HG02884 (cell line): ENCODE data around the gene SRRM5.
"Not testable (repeated sequence)": the region's sequence is repeated elsewhere in the genome, so short reads cannot be mapped to it uniquely, and the experiment has no call there.

ENCODE experiments used
- ATAC-seq: cut with Tn5 transposase; IDR thresholded peaks from one replicate; pipeline ENCODE4 v1.9.1; 2021; ENCODE audit warnings: mild to moderate bottlenecking, moderate library complexity; ENCODE audit not compliant: unreplicated experiment

SRRM5 gene

DNA sequence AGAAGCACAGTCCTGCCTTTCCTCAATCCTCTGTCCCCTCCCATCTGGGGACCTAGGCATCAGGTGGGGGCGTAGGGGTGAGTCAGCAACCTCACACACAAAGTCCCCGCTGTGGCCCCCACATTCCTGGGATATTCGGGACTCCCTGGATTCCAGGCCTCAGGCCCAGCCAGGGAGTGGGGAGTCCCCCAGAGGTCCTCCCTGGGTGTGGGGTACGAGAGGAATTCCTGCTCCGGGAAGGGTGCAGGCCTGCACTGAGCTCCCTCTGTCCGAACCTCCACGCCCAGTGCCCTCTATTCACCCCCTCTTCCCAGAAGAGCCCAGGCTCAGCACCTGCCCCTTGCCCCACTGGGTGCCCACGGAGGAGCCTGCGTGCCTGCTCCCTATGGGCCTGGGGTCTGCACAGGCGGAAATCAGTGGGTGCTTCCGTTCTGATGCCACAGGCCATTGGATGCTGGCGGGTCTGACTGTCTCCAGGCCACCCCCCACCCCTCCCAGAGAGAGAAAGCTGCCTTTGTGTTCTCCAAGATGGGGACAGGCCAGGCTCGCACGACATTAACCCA, 24.3 kb downstream of the SRRM5 start:
- no peak for ATAC-seq

DNA sequence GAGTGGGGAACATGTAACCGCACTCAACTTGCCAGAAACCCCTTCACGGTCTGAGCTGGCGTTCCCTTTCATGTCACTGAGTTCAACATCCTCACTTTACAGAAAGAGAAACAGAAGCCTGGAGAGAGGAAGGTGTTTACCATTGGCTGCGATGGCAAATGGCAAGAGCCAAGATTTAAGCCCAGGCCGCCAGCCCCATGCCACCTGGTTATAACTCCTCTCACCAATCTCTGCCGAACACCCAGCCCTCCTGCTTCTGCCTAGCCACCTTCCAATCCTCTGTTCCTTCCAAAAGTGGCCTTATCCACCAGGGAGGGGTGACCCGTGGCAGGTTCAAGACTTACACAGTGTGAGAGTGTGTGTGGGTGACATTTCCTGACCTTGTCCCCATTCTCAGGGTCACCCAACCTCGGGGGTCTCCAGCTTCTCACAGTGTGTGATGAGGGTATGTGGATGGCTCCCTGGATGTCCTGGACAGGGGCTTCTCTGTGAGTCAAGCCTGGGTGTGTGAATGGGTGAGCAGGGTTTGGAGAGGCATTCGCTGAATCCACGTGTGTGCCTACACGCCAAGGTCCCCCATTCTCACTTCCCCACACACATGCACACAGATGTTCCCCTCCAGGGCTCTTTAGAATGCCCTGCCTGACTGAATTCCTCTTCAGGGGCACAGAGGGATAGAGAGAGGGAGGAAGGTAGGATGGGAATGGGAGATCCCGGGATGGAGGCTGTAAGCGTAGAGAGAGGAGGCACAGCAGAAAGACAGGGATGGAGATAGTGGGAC, 26.5 kb downstream of the SRRM5 start:
- no peak for ATAC-seq

DNA sequence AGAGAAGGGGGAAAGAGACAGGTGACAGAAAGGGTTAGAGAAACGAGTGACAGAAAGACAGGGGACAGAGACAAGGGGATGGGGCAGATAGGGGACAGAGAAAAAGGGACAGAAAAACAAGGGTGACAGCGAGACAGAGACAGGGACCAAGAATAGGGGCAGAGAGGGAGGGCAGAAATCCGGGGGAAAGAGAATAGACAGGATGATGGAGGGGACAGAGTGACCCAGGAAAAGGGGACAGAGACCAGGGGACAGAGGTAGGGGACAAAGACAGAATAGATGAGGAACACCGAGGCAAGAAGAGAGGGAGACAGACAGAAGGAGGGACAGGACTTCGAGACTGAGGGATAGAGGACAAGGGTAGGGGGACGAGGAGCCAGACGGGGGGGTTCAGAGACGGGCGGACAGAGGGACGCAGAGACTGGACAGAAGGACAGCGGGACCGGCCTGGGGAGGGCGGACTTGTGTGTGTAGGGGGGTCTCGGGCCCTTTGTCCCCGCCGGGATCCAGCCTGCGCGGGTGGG, 27.2 kb downstream of the SRRM5 start:
- no peak for ATAC-seq

DNA sequence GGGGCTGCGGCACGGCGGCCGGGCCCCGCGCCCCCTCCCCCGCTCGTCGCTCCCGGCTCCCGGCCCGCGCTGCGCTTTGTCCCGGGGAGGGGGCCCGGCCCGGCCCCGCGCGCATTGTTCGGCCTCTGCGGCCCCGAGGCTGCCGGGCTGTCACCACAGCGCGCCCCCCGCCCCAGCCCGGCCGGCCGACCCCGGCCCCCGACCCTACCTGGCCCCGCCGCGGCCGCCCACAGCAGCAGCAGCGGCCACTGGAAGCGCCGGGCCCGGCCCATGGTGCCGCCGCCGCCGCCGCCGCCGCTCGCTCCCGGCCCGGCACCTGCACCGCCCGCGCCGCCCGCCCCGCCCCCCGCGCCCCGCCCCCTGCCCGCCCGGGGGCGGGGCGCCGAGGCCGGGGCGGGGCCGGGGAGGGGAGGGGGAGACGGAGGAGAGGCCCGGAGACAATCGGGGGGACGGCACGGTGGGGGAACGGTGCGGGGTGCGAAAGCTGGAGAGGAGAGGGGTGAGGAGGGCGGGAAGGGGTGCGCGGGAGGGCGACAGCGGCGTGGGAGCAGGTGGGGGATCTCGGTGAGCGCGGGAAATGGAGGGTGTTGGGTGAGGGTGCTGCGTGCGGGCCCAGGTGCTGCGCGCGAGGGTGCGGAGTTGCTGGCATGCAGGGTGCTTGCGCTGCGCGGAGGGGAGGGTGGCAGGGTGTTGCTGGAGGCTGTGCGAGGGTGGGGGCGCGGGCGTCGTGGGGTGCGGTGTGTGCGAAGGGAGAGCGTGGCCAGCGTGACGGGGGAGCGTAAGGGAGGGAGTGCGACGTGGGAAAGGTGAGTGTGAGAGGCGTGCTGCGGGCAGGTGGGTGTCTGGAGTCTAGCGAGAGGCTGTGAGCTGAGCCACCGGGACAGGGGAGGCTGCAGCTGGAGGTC, 27.9 kb downstream of the SRRM5 start, which contains the start of gene CADM4:
Gene CADM4 (minus strand): TSS at position 332 of the 905 bp plus-strand sequence. CDS start 60 bp downstream, at position 272.
- no peak for ATAC-seq

DNA sequence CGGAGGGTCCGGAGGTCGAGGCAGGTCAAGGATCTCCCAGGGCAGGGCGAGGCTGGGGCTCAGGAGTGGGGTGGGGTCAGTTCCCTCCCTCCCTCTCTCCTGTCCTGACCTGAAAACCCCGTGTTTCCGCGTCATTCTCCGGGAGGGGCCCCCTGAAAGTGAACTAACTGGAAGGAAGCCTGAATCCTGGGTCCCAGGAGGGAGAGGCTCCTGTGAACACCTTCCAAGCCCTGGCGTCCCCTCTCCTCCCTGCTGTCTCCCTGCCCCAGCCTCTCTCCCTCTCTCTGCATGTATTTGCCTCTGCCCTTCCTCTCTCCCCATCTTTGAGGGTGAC, 28.5 kb downstream of the SRRM5 start:
- ATAC-seq: no peak

DNA sequence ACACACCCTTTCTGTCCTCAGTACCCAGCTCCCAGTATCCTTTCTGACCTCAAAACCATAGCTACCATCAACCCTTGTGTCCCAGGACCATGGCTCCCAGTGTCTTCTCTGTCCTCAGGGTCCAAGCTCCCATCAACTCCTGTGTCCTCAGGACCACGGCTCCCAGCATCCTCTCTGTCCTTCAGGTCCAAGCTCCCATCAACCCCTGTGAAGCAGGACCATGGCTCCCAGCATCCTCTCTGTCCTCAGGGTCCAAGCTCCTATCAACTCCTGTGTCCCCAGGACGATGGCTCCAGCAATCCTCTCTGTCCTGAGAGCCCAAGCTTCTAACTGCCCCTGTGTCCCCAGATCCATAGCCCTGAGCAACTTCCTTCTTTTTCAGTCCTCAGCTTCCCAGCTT, 29.4 kb downstream of the SRRM5 start:
- no peak for ATAC-seq

DNA sequence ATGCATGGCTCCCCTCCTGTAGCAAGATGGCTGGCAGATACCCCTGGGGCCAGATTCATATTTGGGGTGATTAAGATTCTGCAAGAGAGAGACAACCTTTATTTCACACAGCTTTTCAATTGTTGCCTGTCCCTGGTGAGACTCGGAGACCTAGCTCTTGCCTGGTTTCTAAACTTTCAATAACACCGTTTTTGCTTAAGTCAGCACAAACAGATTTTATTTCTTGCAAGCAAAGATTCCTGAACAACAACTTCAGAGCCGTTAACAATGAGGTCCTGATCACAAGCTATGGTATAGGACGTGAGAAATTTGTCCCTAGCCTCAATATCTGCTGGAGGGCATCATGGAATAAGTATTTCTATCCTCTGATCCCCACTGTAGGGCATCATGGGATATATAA, 30.6 kb downstream of the SRRM5 start:
- no peak for ATAC-seq

DNA sequence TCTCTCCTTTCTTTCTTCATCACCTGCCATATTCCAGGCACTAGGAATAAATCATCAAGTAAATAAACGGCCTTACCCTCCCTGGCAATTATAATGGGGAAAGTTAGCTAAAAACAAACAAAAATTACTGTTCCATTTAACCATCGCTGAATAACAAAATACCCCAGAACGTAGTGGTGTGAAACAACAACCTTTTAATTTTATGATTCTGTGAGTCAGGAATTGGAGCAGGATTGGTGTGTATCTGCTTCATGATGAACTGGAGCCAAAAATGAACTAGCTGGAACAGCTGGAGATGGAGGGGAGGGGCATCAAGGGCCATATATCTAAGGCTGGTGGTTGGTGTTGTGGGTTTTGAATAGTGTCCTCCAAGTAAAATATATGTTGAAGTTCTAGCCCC, 31.4 kb downstream of the SRRM5 start:
- no peak for ATAC-seq

DNA sequence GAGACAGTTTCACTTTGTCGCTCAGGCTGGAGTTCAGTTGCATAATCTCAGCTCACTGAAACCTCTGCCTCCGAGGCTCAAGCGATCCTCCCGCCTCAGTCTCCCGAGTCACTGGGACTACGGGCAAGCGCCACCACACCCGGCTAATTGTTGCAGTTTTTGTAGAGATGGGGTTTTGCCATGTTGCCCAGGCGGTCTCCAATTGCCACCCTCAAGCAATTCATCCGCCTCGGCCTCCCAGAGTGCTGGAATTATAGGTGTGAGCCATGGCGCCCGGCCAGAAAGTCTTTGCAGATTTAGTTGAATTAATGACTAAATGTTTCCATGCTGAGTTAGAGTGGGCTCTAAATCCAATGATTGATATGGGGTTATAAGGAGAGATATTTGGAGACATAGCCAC, 32.3 kb downstream of the SRRM5 start:
- no peak for ATAC-seq

DNA sequence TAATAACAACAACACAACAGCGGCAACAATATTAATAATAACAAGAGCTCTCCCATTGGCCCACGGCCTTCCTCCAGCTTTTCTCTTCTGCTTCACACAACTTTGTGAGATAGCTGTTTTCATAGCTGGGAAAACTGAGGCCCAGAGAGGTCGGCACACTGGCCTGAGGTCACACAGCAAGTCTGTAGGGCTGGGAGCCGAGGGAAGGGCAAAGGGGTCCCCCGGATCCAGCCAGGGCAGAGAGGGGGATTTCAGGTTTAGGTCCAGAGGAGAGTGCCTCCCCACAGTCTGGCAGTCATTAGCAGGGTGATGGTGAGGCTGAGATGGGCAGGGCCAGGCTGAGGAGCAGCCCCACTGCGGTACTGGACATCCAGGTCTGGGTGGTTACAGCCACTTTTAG, 36.7 kb downstream of the SRRM5 start:
- ATAC-seq: no peak

DNA sequence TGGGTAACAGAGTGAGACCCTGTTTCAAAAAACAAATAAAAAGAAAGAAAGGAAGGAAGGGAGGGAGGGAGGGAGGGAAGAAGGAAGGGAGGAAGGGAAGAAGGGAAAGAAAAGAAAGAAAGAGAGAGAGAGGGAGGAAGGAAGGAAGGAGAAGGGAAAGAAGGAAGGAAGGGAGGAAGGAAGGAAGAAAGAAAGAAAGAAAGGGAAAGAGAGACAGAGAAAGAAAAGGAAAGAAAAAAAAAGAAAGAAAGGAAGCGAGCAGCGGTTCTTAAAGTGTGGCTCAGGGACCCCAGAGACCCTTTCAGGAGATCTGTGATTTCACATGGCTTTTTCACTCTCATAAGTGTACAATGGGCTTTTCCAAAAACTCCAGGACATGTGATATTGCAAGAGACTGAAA, 37.6 kb downstream of the SRRM5 start:
- ATAC-seq: no peak

DNA sequence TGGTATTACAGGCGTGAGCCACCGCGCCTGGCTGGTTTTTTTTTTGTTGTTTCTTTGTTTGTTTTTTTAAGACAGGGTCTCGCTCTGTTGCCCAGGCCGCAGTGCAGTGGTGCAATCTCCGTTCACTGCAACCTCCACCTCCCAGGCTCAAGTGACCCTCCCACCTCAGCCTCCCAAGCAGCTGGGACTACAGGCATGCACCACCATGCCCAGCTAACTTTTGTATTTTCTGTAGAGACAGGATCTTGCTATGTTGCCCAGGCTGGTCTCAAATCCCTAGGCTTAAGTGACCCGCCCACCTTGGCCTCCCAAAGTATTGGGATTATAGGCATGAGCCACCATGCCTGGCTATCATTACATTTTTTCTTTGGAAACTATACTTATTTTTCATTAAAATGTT, 38.4 kb downstream of the SRRM5 start:
- ATAC-seq: not testable (repeated sequence)

DNA sequence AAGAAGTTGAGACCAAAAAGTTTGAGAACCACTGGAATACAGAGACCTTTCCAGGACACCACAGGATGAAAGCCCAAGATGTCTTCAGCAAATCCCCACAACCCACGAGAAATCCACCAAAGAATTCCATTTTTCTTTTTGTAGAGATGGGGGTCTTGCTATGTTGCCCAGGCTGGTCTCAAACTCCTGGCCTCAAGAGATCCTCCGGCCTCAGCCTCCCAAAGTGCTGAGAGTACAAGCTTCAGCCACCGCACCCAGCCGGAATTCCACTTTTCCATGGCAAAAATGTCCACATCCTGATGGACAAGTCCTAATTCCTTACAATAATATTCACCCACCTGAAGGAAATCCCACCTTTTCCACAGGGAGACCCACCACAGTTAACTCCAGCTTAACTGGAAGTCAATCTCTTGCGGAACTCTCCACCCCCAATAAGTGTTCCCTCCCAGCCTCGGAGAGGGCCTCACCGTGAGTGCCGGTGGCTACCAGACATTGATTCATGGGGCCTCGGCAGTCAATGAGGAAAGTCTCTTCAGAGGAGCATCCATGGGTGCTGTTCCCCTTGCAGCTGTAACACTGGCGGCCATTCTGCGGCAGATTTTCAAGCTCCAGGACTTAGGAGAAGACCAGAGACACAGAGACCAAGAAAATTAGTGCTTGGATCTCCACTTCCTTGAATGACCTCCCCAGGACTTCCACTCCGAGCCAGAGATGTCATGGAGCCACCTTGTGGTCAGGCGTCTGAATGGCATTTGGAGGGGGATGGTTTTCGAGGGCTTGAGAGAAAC, 40.1 kb downstream of the SRRM5 start:
- ATAC-seq: no peak

DNA sequence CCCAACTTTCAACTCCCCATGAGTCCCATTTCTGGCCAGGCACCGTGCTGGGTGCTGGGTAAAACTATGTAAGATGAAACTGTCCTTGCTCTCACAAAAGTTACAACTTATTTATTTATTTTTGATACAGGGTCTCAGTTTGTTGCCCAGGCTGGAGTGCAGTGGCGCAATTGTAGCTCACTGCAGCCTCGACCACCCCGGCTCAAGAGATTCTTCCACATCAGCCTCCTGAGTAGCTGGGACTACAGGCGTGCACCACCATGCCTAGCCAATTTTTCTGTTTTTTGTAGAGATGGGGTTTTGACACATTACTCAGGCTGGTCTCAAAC, 40.6 kb downstream of the SRRM5 start:
- no peak for ATAC-seq

DNA sequence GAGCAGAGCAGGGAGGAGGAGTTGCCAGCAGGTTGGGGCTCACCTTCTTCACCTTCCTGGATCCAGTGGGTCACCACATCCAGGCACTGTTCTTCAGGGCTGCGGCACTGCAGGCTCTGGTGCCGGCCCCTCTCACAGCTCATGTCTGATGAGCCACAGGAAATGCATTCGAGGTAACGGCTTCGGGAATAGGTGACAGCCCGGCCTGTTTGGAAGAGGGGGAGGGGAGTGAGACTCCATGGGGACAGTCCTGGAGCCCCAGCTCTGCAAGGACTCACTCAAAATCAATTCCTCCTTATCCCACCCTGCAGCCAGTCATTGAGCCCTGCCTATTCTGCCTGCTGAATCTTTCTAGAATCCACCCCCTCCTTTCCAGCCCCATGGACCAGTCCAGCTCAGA, 44.5 kb downstream of the SRRM5 start:
- ATAC-seq: no peak

DNA sequence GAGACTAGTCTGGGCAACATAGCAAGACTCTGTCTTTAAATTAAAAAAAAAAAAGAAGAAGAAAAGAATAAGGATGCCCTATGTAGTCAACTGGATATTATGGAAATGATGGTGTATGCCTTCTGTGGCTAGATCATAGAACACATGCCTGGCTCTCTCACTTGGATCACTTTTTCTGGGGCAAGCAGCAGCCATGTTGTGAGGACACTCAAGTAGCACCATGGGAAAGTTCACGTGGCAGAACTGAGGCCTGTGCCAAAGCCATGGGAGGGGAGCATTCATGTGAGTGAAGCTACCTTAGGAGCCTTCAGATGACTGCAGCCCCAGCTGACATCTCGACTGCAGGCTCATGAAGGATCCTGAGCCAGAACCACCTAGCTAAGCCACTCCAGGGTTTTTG, 46.1 kb downstream of the SRRM5 start:
- no peak for ATAC-seq

DNA sequence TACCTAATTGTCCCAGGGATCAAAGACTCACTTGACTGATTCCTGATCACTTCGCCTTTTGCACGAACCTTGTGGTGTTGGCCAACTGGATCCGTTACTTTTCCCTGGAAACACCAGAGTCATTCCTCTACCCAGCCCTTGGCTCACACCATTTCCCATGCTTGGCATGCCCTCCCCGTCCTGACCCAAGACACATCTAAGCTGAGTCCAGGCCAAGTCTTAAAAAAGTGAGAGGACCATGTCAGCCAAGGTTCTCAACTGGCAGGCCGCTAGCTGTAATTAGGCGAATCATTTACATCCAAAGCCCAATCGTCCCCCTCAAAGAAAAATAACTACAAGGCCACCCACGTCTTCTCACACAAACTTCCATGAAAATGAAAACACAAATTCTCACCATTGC, 46.6 kb downstream of the SRRM5 start:
- no peak for ATAC-seq

DNA sequence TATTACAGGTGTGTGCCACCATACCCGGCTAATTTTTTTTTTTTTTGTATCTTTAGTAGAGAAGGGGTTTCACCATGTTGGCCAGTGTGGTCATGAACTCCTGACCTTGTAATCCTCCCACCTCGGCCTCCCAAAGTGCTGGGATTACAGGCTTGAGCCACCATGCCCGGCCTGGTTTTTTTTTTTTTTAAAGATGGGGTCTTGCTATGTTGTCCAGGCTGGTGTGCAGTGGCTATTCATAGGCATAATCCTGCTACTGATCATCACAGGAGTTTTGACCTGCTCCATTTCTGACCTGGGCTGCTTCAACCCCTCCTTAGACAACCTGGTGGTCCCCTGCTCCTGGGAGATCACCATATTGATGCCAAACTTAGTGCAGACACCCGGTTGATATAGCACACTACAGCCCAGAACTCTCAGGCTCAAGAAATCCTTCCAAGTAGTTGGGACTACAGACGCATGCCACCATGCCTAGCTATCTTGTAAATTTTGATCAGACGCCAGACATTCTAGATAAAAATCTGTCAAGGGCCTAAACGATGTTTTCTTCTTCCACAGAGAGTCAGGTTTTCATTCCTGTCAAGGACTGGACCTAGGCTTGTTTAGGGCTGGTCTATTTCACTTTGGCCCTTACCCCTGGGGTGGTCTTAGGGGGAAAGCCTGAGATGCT, 48.5 kb downstream of the SRRM5 start:
- no peak for ATAC-seq

DNA sequence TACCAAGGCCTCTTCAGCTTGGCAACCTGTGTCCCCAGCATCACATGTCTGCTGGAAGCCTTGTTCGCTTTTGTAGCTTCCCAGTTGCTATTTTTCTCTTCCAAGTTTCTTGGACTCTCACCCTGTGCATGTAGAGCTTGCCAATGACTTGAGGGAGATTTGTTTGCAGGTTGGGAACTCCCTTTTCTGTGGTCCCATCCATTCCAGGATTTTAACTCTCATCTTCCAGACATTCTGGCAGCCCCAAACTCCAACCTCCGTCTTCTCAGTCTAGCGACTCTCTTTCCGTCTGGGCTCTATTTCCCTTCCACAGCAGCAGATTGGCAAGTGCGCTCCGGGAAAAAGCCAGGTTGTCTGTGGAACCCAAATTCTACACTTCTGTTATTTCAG, 49.1 kb downstream of the SRRM5 start:
- ATAC-seq: no peak

DNA sequence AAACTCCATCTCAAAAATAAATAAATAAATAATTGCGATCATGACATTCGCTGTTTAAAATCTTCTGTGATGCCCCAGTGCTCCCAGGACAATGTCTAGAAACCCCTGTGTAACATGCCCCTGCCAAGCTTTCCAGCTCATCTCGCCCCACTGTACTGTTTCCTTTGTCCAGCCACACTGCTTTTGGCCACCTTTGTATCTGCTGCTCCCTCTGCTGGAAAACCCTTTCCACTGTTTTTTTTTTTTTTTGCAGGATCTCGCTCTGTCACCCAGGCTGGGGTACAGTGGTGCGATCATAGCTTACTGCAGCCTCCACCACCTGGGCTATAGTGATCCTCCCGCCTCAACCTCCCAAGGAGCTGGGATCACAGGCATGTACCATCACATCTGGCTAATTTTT, 50.6 kb downstream of the SRRM5 start:
- no peak for ATAC-seq

DNA sequence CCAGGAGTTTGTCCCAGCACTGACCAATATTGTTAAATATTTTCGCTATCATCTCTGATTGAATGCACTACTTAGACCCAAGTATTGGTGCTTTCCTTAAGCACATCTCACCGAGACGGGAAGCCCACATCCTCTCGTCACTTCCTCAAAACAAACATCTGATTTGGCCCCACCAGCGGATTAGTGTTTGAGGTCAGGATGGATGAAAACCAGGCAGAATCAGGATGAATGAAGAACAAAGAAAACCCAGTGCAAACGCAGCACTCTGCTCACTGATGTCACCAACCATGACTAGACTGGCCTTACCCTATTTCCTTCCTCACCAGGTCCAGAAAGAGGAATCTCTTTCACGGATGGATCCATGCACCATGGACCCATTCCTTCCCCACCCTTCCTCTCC, 52.1 kb downstream of the SRRM5 start:
- ATAC-seq: no peak
